AG09309 (cell line): ENCODE measurements around the gene TMED9.

Source experiments
- DNase-seq: peaks from one replicate; pipeline ENCODE4 v3.0.0-alpha.2; 2010; ENCODE audit warnings: low read depth
- H3K4me3 ChIP-seq: 2 replicates; pipeline ENCODE4 v1.5.1; 2011; ENCODE audit warnings: mild to moderate bottlenecking, low read depth, low read length, moderate library complexity; ENCODE audit not compliant: control insufficient read depth
- CTCF ChIP-seq: IDR thresholded peaks from 2 replicates; pipeline ENCODE4 v1.5.1; 2011; ENCODE audit warnings: mild to moderate bottlenecking, low read depth, low read length, inconsistent platforms; ENCODE audit not compliant: insufficient read depth, control insufficient read depth; ENCODE audit errors: missing control alignments

The TMED9 gene

DNA sequence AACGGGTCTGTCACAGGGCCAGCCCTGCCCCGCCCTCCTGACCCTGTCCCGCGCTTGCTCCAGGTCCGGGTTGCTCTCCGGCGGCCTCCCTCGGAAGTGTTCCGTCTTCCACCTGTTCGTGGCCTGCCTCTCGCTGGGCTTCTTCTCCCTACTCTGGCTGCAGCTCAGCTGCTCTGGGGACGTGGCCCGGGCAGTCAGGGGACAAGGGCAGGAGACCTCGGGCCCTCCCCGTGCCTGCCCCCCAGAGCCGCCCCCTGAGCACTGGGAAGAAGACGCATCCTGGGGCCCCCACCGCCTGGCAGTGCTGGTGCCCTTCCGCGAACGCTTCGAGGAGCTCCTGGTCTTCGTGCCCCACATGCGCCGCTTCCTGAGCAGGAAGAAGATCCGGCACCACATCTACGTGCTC, 12.1 kb downstream of the TMED9 start:
- no peak for DNase-seq
- no peak overlapping the region for H3K4me3 ChIP-seq
- TF ChIP-seq CTCF, result no peak

DNA sequence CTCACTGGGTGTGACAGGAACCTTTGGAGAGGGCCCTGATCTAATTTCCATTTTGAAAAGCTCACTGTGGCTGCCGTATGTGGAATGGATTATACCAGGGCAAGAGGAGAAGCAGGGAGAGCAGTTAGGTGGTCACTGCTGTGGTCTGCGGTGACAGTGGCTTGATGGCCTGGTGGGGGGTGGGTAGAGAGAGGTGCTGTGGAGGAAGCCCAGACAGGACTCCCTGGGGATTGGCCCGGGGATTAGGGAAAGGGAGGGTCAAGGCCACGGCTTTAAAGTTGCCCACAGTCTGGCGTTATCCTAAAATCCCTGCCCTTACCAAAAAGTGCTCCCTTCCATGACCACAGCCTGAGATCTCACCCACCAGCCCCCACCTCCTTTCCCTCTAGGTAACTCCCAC, 12.7 kb downstream of the TMED9 start:
- no peak for TF ChIP-seq CTCF
- H3K4me3 ChIP-seq, result no peak overlapping the region
- no peak for DNase-seq

- H3K4me3 ChIP-seq, result no peak overlapping the region
- no peak for DNase-seq
- no peak for TF ChIP-seq CTCF
Observed at GRCh38 chr5:177605078-177605477, 13.1 kb downstream of the TMED9 start.

DNA sequence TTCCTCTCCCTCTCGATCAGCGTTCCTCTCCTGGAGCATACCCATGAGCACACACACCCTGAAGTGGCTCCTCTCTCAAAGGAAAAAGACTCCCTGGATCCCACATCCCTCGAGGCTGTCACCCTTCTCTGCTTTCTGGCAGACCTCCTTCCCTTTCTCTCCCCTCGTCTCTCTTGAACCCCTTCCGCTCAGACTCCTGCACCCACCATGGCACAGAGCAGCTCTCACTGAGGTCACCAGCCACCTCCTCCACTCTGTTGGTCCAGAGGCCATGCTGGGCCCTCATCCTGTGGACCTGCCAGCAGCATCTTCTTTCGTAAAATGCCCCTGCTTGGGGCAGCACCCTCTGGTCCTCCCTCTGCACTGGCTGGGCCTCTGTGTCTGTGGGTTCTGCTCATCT, 13.7 kb downstream of the TMED9 start:
- TF ChIP-seq CTCF, result no peak
- no peak for DNase-seq
- no peak overlapping the region for H3K4me3 ChIP-seq

- no peak overlapping the region for H3K4me3 ChIP-seq
- TF ChIP-seq CTCF, result no peak
- no peak for DNase-seq
Observed at GRCh38 chr5:177606071-177607051, 14.4 kb downstream of the TMED9 start.

- TF ChIP-seq CTCF, result no peak
- H3K4me3 ChIP-seq, result no peak overlapping the region
- DNase-seq, result no peak
Observed at GRCh38 chr5:177607115-177607451, 15.1 kb downstream of the TMED9 start.
